GM12878 (cell line): Measurements from ENCODE around the gene NOP9. TPM values are rescaled to one million over a fixed set of nuclear protein-coding genes. Genes with fewer than 3 reads are reported as not detected.
A peak's percentile ranks its signal among the peaks of the same experiment; 100 is the strongest.

Source experiments
- ATAC-seq: fragments of 200-7000 bp; cut with Tn5 transposase; 3 replicates; pipeline ENCODE4 v1.9.1; 2020; ENCODE audit warnings: mild to moderate bottlenecking, moderate library complexity
- BruUV-seq: library from RNA; stranded (reverse); fragments of 400-500 nt; replicated peaks from 2 replicates; lab custom pipeline; 2021; lab: Mats Ljungman, UMichigan
- CTCF ChIA-PET: fragments of 300-600 bp; sonication (Branson Sonifier 250); formaldehyde crosslinking; extraction: SDS; loops from one replicate; lab custom pipeline; 2021; ENCODE audit warnings: inconsistent platforms; lab: Yijun Ruan, JAX
- POLR2A ChIA-PET: fragments of 350-600 bp; formaldehyde crosslinking; extraction: SDS; loops from one replicate; lab custom pipeline; 2021; ENCODE audit warnings: inconsistent platforms; lab: Charles Lee
- RAD21 ChIA-PET: fragments of 300-600 bp; sonication (Branson Sonifier 250); formaldehyde crosslinking; loops from one replicate; lab custom pipeline; 2023; ENCODE audit warnings: antibody characterized with exemption; ENCODE audit not compliant: unreplicated experiment; lab: Charles Lee
- SMC1A ChIA-PET: fragments of 300-600 bp; sonication (Branson Sonifier 250); formaldehyde crosslinking; loops from one replicate; lab custom pipeline; 2023; ENCODE audit not compliant: unreplicated experiment, uncharacterized antibody; lab: Charles Lee
- DNase-seq: peaks from one replicate; pipeline ENCODE4 v3.0.0-alpha.2; 2011; ENCODE audit warnings: low read depth, low spot score
- FAIRE-seq: peaks from 3 replicates; lab custom pipeline; 2011; peaks lifted over from hg19 to GRCh38; lab: Jason Lieb, UNC
- H2AFZ ChIP-seq: 2 replicates; pipeline ENCODE4 v1.6.0; 2011; ENCODE audit warnings: low read depth, low read length, control low read depth; ENCODE audit not compliant: control insufficient read depth
- H3K27ac ChIP-seq: 2 replicates; pipeline ENCODE4 v1.5.1; 2011; ENCODE audit warnings: control low read depth; ENCODE audit not compliant: control insufficient read depth, insufficient read depth
- H3K27me3 ChIP-seq, 2 experiments: replicated peaks in 1 of 2; 2 replicates each; pipeline versions ENCODE4 v1.6.0 to v1.6.1; 2011; ENCODE audit warnings: low read length in 1 of 2; ENCODE audit not compliant: control insufficient read depth in 2 of 2, insufficient read depth in 2 of 2
- H3K36me3 ChIP-seq, 2 experiments: 2 replicates each; pipeline ENCODE4 v1.5.1; 2011; ENCODE audit warnings: low read length in 1 of 2; ENCODE audit not compliant: control insufficient read depth in 2 of 2, insufficient read depth in 2 of 2
- H3K4me1 ChIP-seq: 2 replicates; pipeline ENCODE4 v1.6.1; 2011; ENCODE audit warnings: mild to moderate bottlenecking, low read length, moderate library complexity, mixed read lengths; ENCODE audit not compliant: control insufficient read depth, insufficient read depth
- H3K4me2 ChIP-seq: 2 replicates; pipeline ENCODE4 v1.6.0; 2011; ENCODE audit warnings: control low read depth; ENCODE audit not compliant: control insufficient read depth, insufficient read depth
- H3K4me3 ChIP-seq: fragments of 200-600 bp; sonication (generic); 2 replicates; pipeline ENCODE4 v1.5.1; 2016
- H3K79me2 ChIP-seq: 2 replicates; pipeline ENCODE4 v1.6.0; 2011; ENCODE audit warnings: low read length; ENCODE audit not compliant: control insufficient read depth, insufficient read depth
- H3K9ac ChIP-seq: 2 replicates; pipeline ENCODE4 v1.8.0; 2011; ENCODE audit warnings: low read length, control low read depth, mixed read lengths; ENCODE audit not compliant: control insufficient read depth, insufficient read depth
- H3K9me3 ChIP-seq: replicated peaks from 3 replicates; pipeline ENCODE4 v1.5.1; 2011; ENCODE audit warnings: mild to moderate bottlenecking, low read length; ENCODE audit not compliant: control insufficient read depth, insufficient read depth
- H4K20me1 ChIP-seq: 2 replicates; pipeline ENCODE4 v1.6.0; 2011; ENCODE audit not compliant: control insufficient read depth, insufficient read depth
- BHLHE40 ChIP-seq, 2 experiments: fragments of 450-650 bp in 1 of 2; IDR thresholded peaks; 2 replicates each; pipeline ENCODE4 v1.6.1; 2011 to 2017; ENCODE audit warnings: low read depth in 2 of 2, borderline replicate concordance in 1 of 2, improper control_type of control experiment in 1 of 2, low read length in 1 of 2, mild to moderate bottlenecking in 1 of 2
- CEBPZ ChIP-seq: fragments of 150-350 bp; IDR thresholded peaks from 2 replicates; pipeline ENCODE4 v1.6.1; 2016; ENCODE audit warnings: low read depth, low read length
- CREB1 ChIP-seq: IDR thresholded peaks from 2 replicates; pipeline ENCODE4 v1.6.1; 2012; ENCODE audit warnings: low read depth, mild to moderate bottlenecking, inconsistent platforms
- EP300 ChIP-seq, 2 experiments: fragments of 150-350 bp in 1 of 2; IDR thresholded peaks; 2 replicates each; pipeline ENCODE4 v1.6.1; 2011 to 2012; ENCODE audit warnings: low read depth in 2 of 2, low read length in 2 of 2, borderline replicate concordance in 1 of 2, improper control_type of control experiment in 1 of 2, inconsistent platforms in 1 of 2; ENCODE audit not compliant: control insufficient read depth in 1 of 2
- FOXK2 ChIP-seq: fragments of 450-650 bp; IDR thresholded peaks from 2 replicates; pipeline ENCODE4 v1.6.1; 2017; ENCODE audit warnings: mild to moderate bottlenecking, moderate library complexity
- IKZF2 ChIP-seq, 2 experiments: fragments of 450-650 bp; IDR thresholded peaks; 2 replicates each; pipeline ENCODE4 v1.6.1; 2017; ENCODE audit warnings: mild to moderate bottlenecking in 2 of 2, moderate library complexity in 2 of 2
- IRF5 ChIP-seq: fragments of 450-650 bp; IDR thresholded peaks from 2 replicates; pipeline ENCODE4 v1.6.1; 2017; ENCODE audit warnings: borderline replicate concordance
- NBN ChIP-seq: fragments of 450-650 bp; IDR thresholded peaks from 2 replicates; pipeline ENCODE4 v1.6.1; 2016
- PML ChIP-seq: IDR thresholded peaks from 2 replicates; pipeline ENCODE4 v1.6.1; 2012; ENCODE audit warnings: low read length, inconsistent platforms
- RAD21 ChIP-seq: IDR thresholded peaks from 2 replicates; pipeline ENCODE4 v1.6.1; 2011; ENCODE audit warnings: mild to moderate bottlenecking, low read depth, low read length, moderate library complexity; ENCODE audit not compliant: insufficient read depth
- RAD51 ChIP-seq: fragments of 450-650 bp; IDR thresholded peaks from 2 replicates; pipeline ENCODE4 v1.6.1; 2016; ENCODE audit warnings: moderate library complexity, mild to moderate bottlenecking, inconsistent platforms
- RELA ChIP-seq: fragments of 450-650 bp; IDR thresholded peaks from 2 replicates; pipeline ENCODE4 v1.8.0; 2014; ENCODE audit warnings: borderline replicate concordance; ENCODE audit not compliant: partially characterized antibody
- STAT1 ChIP-seq: fragments of 450-650 bp; conservative IDR thresholded peaks from 2 replicates; pipeline ENCODE4 v1.6.1; 2014; ENCODE audit warnings: antibody characterized with exemption, mild to moderate bottlenecking
- TCF12 ChIP-seq: IDR thresholded peaks from 2 replicates; pipeline ENCODE4 v1.6.1; 2011; ENCODE audit warnings: low read depth, mild to moderate bottlenecking, low read length
- WRNIP1 ChIP-seq: IDR thresholded peaks from 2 replicates; pipeline ENCODE4 v1.6.1; 2011; ENCODE audit warnings: low read depth, low read length, improper control_type of control experiment, borderline replicate concordance
- ZNF384 ChIP-seq: IDR thresholded peaks from 2 replicates; pipeline ENCODE4 v1.6.1; 2012; ENCODE audit warnings: low read depth, mild to moderate bottlenecking, low read length, improper control_type of control experiment, borderline replicate concordance
- WGBS: methylation state at CpG from one replicate; pipeline ENCODE4 v1.1.6; 2016; ENCODE audit warnings: low lambda C conversion rate; ENCODE audit not compliant: insufficient replicate concordance, insufficient coverage; ENCODE audit errors: missing lambda C conversion rate; 5-methylcytosine and 5-hydroxymethylcytosine counted together
- in situ Hi-C: fragments of 300-500 bp; cut with MboI; formaldehyde crosslinking; loops from 9 replicates; pipeline ENCODE4 v1.14.3; 2018; ENCODE audit warnings: mixed read lengths
- intact Hi-C: fragments of 100-400 bp; cut with micrococcal nuclease; formaldehyde crosslinking; loops from one replicate; pipeline ENCODE4 v1.14.2; 2022; ENCODE audit not compliant: unreplicated experiment
- polyA plus RNA-seq, 11 experiments: library from polyadenylated mRNA; depleted of rRNA in 4 of 11; unstranded in 6 of 11; stranded (reverse) in 5 of 11; fragments of >200 nt; fragmentation: Nextera tagmentation in 4 of 11; fragmentation: Illumina TruSeq in 1 of 11; extraction: Ambion mirVana in 4 of 11; extraction: Trizol in 1 of 11; gene quantifications; 1 replicate in 1 of 11; 2 replicates in 10 of 11; pipeline versions ENCODE4 v1.2.1 to v1.2.3, GENCODE V29; 2011 to 2016; ENCODE audit warnings: inconsistent platforms in 2 of 11, missing spikeins in 2 of 11, low read depth in 1 of 11
- total RNA-seq, 4 experiments: library from RNA; depleted of rRNA in 3 of 4; stranded (reverse); fragments of >200 nt in 3 of 4; fragmentation: Illumina TruSeq in 1 of 4; extraction: Trizol in 1 of 4; gene quantifications; 2 replicates each; pipeline versions ENCODE4 v1.2.1 to v1.2.3, GENCODE V29; 2013 to 2021

The NOP9 gene
- total and polyA plus RNA-seq, 10 of the 15 experiments (the other 5 are each of a cell fraction or from before 2014, with no cell fraction given) = 2.4 to 43.9 (median 20.3) TPM

- TF ChIP-seq STAT1 = no peak
- peak; percentile 59 for TF ChIP-seq ZNF384
- peak; percentile 88 for TF ChIP-seq NBN
- TF ChIP-seq FOXK2 = no peak
- TF ChIP-seq IRF5 = 0 out of 2 replicates have a peak, but pooled peaks have one; percentile 2
- TF ChIP-seq CREB1 = peak; percentile 41; the same call in 1 of the 2 replicates
Measured at GRCh38 chr14:24307575-24308341, 8.1 kb downstream of the NOP9 start, which contains the start of gene CIDEB (continued).

GRCh38 chr14:24308342-24309124 is 8.9 kb downstream of the NOP9 start:
- BruUV-seq = no TSS peak
- no peak for DNase-seq
- Histone ChIP-seq H3K27ac (no peak overlapping the region), H3K4me3 (no peak overlapping the region), H3K79me2 (no peaks in the 10 kb centered on the region), H3K9me3 (no peaks in the 10 kb centered on the region), H3K9ac (no peak overlapping the region), H3K4me2 (no peak overlapping the region), H3K36me3 (peaks cover 11 to 21% of the 10 kb centered on the region in 2 experiments; a peak in 3 of 4 replicates), H2AFZ (no peak overlapping the region), H3K27me3 (no peaks in the 10 kb centered on the region), H4K20me1 (no peaks in the 10 kb centered on the region), H3K4me1 (peaks cover 33% of the 10 kb centered on the region)
- intact Hi-C loops = no loop called here
- ATAC-seq = no peak
- in situ Hi-C loops = no loop called here
- no peak for FAIRE-seq
- ChIA-PET RAD21 (interaction anchor here (0.7 to 4.0 kb wide), 27 partner anchors 9 to 719 kb away, joined by 3 to 52 read pairs (median 5); partner anchors contain the start of genes CHMP4A, DHRS1, IPO4 and IRF9), CTCF (interaction anchor here (0.6 to 7.9 kb wide), 57 partner anchors 10 to 1302 kb away, joined by 3 to 149 read pairs (median 4); partner anchors contain the start of genes ADCY4, CHMP4A, DHRS1 and IPO4), SMC1A (interaction anchor here (0.5 to 4.9 kb wide), 17 partner anchors 11 to 608 kb away, joined by 3 to 36 read pairs (median 5); partner anchors contain the start of genes IPO4, MDP1 and TINF2), POLR2A (interaction anchor here (0.6 to 3.3 kb wide), 10 partner anchors 9 to 194 kb away, joined by 3 to 26 read pairs (median 4); partner anchors contain the start of genes CHMP4A, DCAF11, DHRS1 and NOP9)
- WGBS = 69% methylated on average over 7 of the region's 7 CpGs
- TF ChIP-seq WRNIP1 (no peak), EP300 (IDR thresholded peaks at IDR 0.05; ENCODE audit: borderline replicate concordance in 1 of 2, control insufficient read depth in 1 of 2, low read depth in 2 of 2, low read length in 2 of 2) (no peak), PML (no peak), RAD51 (no peak), IKZF2 (IDR thresholded peaks at IDR 0.05) (no peak; a peak in 1 of 4 replicates), RAD21 (no peak), CEBPZ (no peak), TCF12 (no peak), RELA (no peak), BHLHE40 (IDR thresholded peaks at IDR 0.05; ENCODE audit: borderline replicate concordance in 1 of 2, low read depth in 2 of 2, low read length in 1 of 2) (no peak)
